ENCODE measurements around the gene CCDC187. TPM values are rescaled to one million over a fixed set of nuclear protein-coding genes. Genes with fewer than 3 reads are reported as not detected.

Gene CCDC187
- total and polyA plus RNA-seq, 2 of the 13 experiments (the other 11 are each of a cell fraction or from before 2014, with no cell fraction given) = 0.03 to 0.13 TPM

DNA sequence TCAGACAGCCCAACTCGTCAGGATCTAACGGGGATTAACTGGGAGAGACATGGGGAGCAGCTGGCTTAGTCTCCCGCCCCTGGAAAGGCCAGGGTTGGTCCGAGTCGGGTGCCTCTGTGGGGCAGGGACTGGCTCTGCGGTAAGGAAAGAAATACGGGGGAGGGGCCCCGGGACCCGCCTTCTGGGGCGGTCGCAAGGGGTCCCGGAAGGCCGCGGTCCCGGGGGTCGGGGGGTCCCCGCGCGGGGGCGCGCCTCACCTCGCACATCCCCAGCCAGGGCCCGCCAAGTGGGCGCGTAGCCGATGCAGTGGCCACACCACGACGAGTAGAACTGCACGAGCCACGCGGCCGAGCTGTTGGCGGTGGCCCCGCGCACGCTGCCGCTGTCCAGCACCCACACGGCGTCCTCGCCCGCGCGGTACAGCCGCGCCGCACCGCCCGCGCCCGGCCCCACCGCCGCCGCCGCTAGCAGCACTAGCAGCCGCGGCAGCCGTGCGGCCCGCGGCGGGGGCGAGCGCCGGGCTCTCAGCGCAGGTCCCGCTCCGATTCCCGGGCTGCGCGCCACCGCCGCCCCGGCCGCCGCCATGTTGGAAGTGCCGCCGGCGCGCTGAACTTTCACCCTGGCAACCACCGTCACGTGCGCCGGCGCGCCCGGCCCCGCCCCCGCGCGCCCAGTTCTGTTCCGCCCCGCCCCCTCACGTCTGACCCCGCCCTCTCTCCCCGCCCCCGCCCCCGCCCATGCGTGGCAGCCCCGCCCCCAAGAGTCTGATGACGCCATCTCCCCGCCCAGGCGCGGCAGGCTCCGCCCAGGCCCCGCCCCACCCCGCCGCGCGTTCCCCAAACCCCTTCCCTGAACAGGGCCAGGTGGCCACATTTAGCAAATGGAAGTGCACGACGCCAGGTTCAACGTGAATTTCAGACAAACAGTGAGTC lies 58.4 kb downstream of the CCDC187 start, which contains the start of gene QSOX2 (continued):
- TF ChIP-seq, protein P1, sequence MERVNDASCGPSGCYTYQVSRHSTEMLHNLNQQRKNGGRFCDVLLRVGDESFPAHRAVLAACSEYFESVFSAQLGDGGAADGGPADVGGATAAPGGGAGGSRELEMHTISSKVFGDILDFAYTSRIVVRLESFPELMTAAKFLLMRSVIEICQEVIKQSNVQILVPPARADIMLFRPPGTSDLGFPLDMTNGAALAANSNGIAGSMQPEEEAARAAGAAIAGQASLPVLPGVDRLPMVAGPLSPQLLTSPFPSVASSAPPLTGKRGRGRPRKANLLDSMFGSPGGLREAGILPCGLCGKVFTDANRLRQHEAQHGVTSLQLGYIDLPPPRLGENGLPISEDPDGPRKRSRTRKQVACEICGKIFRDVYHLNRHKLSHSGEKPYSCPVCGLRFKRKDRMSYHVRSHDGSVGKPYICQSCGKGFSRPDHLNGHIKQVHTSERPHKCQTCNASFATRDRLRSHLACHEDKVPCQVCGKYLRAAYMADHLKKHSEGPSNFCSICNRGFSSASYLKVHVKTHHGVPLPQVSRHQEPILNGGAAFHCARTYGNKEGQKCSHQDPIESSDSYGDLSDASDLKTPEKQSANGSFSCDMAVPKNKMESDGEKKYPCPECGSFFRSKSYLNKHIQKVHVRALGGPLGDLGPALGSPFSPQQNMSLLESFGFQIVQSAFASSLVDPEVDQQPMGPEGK (CRISPR knock-in tag; IDR thresholded peaks at IDR 0.05) = peak; percentile 29; the same call in 1 of the 2 replicates
- no peak for TF ChIP-seq ZNF567 (CRISPR knock-in tag; IDR thresholded peaks at IDR 0.05; ENCODE audit: borderline replicate concordance)
- TF ChIP-seq, protein P2, sequence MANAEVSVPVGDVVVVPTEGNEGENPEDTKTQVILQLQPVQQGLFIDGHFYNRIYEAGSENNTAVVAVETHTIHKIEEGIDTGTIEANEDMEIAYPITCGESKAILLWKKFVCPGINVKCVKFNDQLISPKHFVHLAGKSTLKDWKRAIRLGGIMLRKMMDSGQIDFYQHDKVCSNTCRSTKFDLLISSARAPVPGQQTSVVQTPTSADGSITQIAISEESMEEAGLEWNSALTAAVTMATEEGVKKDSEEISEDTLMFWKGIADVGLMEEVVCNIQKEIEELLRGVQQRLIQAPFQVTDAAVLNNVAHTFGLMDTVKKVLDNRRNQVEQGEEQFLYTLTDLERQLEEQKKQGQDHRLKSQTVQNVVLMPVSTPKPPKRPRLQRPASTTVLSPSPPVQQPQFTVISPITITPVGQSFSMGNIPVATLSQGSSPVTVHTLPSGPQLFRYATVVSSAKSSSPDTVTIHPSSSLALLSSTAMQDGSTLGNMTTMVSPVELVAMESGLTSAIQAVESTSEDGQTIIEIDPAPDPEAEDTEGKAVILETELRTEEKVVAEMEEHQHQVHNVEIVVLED (CRISPR knock-in tag; IDR thresholded peaks at IDR 0.05; ENCODE audit: borderline replicate concordance) = 0 out of 2 replicates have a peak, but pooled peaks have one; percentile 15
- no peak for TF ChIP-seq NR2F1 (CRISPR knock-in tag; IDR thresholded peaks at IDR 0.05)
- TF ChIP-seq DR1 (CRISPR knock-in tag; IDR thresholded peaks at IDR 0.05) = no peak
- no peak for TF ChIP-seq TCF7 (IDR thresholded peaks at IDR 0.05; ENCODE audit: low read depth)
- no peak for TF ChIP-seq ZNF333 (CRISPR knock-in tag; IDR thresholded peaks at IDR 0.05; ENCODE audit: borderline replicate concordance)
- peak; percentile 67 for TF ChIP-seq TAF1 (CRISPR knock-in tag; IDR thresholded peaks at IDR 0.05)
- TF ChIP-seq, protein P3, sequence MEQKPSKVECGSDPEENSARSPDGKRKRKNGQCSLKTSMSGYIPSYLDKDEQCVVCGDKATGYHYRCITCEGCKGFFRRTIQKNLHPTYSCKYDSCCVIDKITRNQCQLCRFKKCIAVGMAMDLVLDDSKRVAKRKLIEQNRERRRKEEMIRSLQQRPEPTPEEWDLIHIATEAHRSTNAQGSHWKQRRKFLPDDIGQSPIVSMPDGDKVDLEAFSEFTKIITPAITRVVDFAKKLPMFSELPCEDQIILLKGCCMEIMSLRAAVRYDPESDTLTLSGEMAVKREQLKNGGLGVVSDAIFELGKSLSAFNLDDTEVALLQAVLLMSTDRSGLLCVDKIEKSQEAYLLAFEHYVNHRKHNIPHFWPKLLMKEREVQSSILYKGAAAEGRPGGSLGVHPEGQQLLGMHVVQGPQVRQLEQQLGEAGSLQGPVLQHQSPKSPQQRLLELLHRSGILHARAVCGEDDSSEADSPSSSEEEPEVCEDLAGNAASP (CRISPR knock-in tag; IDR thresholded peaks at IDR 0.05; ENCODE audit: borderline replicate concordance) = no peak
- TF ChIP-seq RCOR2 (CRISPR knock-in tag; IDR thresholded peaks at IDR 0.05) = no peak
- no peak for TF ChIP-seq ZNF225 (CRISPR knock-in tag; IDR thresholded peaks at IDR 0.05)
- TF ChIP-seq HNRNPLL (IDR thresholded peaks at IDR 0.05; ENCODE audit: low read depth, low read length, poor library complexity, severe bottlenecking) = no peak
- TF ChIP-seq, protein P4, sequence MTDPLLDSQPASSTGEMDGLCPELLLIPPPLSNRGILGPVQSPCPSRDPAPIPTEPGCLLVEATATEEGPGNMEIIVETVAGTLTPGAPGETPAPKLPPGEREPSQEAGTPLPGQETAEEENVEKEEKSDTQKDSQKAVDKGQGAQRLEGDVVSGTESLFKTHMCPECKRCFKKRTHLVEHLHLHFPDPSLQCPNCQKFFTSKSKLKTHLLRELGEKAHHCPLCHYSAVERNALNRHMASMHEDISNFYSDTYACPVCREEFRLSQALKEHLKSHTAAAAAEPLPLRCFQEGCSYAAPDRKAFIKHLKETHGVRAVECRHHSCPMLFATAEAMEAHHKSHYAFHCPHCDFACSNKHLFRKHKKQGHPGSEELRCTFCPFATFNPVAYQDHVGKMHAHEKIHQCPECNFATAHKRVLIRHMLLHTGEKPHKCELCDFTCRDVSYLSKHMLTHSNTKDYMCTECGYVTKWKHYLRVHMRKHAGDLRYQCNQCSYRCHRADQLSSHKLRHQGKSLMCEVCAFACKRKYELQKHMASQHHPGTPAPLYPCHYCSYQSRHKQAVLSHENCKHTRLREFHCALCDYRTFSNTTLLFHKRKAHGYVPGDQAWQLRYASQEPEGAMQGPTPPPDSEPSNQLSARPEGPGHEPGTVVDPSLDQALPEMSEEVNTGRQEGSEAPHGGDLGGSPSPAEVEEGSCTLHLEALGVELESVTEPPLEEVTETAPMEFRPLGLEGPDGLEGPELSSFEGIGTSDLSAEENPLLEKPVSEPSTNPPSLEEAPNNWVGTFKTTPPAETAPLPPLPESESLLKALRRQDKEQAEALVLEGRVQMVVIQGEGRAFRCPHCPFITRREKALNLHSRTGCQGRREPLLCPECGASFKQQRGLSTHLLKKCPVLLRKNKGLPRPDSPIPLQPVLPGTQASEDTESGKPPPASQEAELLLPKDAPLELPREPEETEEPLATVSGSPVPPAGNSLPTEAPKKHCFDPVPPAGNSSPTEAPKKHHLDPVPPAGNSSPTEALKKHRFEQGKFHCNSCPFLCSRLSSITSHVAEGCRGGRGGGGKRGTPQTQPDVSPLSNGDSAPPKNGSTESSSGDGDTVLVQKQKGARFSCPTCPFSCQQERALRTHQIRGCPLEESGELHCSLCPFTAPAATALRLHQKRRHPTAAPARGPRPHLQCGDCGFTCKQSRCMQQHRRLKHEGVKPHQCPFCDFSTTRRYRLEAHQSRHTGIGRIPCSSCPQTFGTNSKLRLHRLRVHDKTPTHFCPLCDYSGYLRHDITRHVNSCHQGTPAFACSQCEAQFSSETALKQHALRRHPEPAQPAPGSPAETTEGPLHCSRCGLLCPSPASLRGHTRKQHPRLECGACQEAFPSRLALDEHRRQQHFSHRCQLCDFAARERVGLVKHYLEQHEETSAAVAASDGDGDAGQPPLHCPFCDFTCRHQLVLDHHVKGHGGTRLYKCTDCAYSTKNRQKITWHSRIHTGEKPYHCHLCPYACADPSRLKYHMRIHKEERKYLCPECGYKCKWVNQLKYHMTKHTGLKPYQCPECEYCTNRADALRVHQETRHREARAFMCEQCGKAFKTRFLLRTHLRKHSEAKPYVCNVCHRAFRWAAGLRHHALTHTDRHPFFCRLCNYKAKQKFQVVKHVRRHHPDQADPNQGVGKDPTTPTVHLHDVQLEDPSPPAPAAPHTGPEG (CRISPR knock-in tag; IDR thresholded peaks at IDR 0.05) = peak; percentile 48; the same call in 1 of the 2 replicates
- no peak for TF ChIP-seq PAWR (CRISPR knock-in tag; IDR thresholded peaks at IDR 0.05; ENCODE audit: borderline replicate concordance)
- no peak; the same call in 1 of the 2 replicates for TF ChIP-seq ARNT2 (CRISPR knock-in tag; IDR thresholded peaks at IDR 0.05; ENCODE audit: low read depth)
